ENCODE measurements around the gene TFR2.
"Not testable (repeated sequence)": the region's sequence is repeated elsewhere in the genome, so short reads cannot be mapped to it uniquely, and the experiment has no call there.

Gene TFR2

DNA sequence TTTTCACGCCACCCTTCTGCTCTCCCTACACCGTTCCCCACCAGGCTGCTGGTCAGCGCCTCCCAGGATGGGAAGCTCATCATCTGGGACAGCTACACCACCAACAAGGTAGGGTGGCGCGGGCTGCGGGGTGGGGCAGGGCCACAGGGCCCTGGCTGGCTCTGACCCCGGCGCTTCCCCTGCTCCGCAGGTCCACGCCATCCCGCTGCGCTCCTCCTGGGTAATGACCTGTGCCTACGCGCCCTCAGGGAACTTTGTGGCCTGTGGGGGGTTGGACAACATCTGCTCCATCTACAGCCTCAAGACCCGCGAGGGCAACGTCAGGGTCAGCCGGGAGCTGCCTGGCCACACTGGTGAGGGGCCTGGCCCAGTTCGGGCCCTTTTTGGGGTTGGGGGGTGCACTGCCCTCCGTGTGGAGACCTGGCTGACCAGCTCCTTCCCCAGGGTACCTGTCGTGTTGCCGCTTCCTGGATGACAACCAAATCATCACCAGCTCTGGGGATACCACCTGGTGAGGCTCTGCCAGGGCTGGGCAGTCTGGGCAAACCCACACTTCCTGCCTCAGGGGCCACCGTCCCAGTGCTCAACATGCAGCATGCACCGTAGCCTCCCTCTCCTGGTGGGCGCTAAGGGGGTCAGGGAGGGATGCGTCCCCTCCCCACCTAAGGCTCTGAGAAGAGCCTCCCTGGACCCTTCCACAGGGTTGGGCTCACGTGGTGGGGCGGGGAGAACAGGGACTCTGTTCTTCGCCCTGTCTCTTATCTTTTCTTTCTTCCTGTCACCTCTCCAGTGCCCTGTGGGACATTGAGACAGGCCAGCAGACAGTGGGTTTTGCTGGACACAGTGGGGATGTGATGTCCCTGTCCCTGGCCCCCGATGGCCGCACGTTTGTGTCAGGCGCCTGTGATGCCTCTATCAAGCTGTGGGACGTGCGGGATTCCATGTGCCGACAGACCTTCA, 36.2 kb upstream of the TFR2 start:
- DNase-seq: no peak

DNA sequence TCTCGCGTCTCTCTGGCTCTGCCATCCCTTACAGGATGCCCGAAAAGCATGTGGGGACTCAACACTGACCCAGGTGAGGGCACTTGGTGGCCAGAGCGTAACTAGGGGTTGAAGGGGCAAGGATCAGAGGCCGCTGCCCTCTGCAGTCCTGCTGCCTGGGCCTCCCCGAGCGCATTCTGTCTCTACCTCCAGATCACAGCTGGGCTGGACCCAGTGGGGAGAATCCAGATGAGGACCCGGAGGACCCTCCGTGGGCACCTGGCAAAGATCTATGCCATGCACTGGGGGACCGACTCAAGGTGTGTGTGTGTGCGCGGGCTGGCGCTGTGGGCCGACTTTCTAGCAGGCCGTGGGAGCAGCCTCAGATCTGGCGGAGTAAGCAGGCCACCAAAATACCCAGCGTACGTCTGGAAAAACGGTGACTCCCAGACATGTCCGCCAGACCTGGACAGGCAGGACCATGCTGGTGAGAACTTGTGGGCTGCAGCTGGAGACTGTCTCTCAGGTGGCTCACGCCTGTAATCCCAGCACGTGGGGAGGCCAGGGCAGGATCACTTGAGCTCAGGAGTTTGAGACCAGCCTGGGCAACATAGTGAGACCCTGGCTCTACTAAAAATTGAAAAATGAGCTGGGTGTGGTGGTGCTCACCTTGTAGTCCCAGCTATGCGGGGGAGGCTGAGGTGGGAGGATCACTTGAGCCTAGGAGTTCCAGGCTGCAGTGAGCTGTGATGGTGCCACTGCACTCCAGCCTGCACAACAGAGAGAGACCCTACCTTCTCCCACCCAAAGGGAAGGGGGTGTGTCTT, 35.4 kb upstream of the TFR2 start:
- no peak for DNase-seq

DNA sequence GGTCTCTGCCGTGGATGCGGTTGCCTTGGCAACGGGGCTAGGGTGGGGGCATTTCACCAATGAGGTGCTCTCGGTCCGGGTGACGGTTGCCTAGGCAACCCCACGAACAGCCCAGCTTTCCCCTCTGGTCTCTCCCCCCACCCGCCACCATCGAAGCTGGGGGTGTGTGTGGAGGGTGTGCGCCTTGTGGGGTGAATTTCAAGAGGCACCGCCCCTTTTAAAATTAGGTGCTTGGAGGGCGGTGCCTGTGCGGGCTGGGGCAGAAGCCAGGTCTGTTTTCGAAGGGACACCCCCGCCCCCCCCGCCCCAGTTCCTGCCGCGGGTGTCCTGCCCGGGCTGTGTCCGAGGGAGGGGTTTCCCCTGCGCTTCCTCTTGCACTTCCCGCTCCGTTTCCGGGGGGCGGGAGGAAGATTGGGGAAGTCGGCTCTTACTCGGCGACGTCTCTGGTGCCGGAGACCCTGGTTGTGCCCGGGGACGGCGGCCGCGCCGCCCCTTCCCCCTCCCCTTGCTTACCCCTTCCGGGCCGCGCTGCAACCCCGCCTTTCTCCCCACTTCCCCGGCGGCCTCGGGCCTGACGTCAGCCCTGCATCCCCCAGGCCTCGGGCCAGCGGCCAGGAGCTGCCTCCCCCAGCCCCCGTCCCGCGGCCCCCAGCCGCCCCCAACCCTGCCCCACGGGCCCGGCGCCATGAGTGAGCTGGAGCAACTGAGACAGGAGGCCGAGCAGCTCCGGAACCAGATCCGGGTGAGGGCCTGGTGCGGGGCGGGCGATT, 34.4 kb upstream of the TFR2 start:
- peak; percentile 66 to 80 for DNase-seq

DNA sequence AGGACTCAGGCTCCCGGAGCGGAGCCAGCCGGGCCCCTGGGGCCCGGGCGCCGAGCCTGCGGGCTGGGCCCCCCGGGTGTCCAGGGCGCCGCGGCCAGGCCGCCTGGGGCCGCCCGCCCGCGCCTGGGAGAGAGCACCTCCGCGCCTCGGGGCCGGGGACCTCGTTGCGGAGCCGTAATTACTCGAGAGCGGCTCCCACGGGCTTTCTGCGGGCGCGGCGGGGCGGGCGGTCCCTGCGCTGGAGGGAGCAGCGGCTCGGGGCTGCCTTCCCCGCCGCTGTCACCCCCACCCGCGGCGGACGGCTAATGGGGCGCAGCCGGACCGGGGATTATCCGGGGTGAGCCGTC, 33.7 kb upstream of the TFR2 start:
- DNase-seq: no peak

DNA sequence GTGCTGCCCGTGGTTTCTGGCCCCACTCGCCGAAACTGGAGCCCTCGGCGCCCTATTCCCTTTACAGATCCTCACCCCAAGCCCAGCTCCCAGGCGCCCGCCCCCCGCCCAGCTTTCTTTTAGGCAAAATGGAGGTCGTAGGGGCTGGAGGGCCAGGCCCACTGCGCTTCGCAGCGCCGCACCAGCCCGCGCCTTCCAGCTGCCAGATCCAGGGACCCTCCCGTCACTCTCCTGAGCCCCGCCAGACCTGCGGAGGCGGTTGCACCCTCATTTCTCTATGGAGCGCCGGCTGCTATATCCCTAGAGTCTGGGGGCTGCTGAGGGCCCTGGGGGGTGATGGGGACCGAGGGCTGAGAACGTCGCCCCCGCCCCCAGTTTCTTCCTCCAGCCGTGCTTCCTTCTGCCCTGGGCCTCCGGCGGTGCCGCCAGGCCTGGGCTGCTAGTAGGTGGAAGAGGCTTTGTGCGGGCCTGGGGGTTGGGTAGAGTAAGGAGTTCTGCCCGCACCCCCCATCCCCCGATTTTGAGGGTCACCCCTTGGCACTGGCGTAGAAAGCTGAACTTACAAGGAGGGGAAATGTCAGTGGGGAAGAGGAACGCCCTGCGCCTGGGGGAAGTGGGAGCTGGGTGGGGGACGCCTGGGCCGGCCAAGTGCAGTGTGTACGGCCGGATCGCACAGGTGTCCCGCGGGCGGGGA, 33.2 kb upstream of the TFR2 start:
- peak in 1 of 2 experiments; percentile 11 for DNase-seq

DNA sequence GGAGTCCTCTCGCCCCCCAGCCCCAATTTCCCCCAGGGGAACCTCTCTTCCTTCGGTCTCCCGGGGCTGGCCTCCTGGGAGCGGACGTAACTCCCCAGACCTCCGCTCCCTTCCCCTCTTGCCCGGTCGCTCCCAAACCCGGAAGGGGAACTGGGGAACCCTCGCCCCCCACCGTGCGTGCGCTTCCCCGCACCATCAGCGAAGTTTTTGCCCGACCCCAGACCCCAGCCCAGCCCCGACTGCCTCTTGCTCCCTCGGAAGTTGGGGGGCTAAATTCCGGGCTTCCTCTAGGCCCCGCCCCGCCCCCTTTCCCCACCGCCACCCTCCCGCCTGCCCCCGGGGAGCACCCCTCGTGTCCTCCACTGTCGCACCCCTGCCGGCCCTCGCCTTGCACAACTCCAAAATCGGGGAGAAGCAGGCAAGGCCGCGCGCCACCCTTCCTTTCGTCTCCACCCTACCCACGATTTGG, 32.6 kb upstream of the TFR2 start:
- peak in 1 of 2 experiments; percentile 42 for DNase-seq

DNA sequence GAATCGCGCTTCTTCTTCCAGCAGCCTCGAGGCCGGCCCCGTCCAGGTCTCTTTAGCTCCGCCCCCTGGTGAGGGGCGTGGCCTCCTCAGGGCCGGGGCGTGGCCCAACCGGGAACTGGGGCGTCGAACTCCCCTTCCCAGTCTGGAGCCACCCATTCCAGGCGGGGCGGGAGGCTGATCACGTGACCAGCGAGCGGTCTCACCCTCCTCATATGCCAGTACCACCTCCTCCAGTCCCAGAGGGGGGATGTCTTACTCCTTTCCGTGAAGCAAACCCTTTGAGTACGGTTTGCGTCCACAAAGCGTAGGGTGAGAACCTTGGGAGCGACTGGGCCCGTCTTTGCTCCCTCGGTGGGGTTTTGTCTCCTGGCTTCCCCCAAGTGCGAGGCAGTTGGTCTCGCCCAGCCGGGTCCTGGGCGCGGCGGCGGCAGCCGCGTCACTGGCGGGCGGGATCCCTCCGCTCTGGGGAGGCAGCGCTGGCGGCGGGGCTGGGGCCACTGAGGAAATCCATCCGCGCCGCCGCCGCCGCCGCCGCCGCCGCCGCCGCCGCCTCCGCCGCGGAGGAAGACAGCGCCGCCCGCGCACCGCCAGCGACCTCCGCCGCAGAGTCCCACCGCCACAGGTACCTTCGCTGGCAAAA, 32.1 kb upstream of the TFR2 start, which contains the start of gene GNB2:
TSS of gene GNB2 (plus strand) at position 439 of the 640 bp plus-strand sequence. CDS start 2,526 bp downstream, outside the sequence.
- DNase-seq: peak; percentile 94

DNA sequence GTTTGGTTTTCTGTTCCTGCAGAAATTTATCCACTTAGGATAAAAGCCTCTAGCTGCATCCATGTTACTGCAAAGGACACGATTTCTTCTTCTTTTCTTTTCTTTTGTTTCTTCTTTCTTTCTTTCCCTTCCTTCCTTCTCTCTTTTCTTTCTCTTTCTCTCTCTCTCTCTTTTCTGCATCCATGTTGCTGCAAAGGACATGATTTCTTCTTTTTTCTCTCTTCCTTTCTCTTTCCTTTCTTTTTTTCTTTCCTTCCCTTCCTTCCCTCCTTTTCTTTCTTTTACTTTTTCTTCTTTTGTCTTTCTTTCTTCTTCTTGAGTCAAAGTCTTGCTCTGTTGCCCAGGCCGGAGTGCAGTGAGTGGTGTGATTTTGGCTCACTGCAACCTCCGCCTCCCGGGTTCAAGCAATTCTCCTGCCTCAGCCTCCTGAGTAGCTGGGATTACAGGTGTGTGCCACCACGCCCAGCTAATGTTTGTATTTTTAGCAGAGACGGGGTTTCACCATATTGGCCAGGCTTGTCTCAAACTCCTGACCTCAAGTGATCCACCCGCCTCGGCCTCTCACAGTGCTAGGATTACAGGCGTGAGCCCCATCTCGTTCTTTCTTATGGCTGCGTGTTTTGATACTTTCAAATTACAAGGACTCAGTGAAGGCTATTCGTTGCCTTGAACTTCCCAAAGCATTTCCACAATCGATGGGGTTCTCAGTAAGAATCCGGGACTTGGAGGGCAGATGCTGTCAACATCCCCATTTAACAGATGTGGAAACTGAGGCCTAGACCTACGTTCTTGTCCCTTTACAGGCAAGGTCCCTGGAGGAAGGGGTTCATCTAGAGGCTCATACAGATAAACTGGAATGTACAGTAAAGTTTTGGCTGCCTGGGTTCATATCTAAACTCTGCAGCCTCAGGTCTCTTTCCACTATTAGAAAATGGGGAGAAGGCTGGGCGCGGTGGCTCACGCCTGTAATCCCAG, 30.3 kb upstream of the TFR2 start:
- DNase-seq: no peak

DNA sequence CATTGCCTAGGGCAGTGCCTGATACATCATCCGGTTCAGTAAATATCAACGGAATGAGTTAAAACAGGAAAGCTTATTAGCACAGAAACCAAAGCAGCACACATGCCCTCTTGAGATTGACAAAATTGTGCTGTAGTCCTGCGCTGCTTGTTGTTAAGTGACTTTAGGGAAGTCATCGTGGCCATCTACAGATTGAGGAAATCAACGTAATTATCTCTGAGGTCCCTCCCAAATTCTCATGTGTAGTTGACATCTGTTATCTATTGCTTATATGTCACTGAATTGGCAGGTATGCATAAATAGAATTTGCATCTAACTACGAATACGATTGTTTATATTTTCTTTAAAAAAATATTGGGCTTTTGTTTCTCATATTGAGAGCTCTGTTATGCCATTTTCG, 28.7 kb upstream of the TFR2 start:
- no peak for DNase-seq

DNA sequence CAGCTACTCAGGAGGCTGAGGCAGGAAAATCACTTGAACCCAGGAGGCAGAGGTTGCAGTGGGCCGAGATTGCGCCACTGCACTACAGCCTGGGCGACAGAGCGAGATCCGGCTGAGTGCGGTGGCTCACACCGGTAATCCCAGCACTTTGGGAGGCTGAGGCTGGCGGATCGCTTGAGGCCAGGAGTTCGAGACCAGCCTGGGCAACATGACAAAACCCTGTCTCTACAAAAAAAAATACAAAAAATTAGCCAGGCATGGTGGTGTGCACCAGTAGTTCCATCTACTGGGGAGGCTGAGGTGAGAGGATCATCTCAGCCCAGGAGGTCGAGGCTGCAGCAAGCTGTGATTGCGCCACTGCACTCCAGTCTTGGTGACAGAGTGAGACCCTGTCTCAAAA, 27.8 kb upstream of the TFR2 start:
- not testable (repeated sequence) for DNase-seq

DNA sequence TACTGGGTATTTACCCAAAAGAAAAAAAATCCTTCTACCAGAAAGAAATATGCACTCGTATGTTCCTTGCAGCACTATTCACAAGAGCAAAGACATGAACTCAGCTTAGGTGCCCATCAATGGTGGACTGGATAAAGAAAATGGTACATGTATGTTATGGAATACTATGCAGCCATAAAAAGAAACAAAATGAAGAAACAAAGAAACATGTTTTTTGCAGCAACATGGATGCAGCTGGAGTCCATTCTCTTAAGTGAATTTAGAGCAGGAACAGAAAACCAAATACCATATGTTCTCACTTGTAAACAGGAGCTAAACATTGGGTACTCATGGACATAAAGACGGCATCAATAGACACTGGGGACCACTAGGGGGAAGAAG, 26.7 kb upstream of the TFR2 start:
- DNase-seq: no peak

DNA sequence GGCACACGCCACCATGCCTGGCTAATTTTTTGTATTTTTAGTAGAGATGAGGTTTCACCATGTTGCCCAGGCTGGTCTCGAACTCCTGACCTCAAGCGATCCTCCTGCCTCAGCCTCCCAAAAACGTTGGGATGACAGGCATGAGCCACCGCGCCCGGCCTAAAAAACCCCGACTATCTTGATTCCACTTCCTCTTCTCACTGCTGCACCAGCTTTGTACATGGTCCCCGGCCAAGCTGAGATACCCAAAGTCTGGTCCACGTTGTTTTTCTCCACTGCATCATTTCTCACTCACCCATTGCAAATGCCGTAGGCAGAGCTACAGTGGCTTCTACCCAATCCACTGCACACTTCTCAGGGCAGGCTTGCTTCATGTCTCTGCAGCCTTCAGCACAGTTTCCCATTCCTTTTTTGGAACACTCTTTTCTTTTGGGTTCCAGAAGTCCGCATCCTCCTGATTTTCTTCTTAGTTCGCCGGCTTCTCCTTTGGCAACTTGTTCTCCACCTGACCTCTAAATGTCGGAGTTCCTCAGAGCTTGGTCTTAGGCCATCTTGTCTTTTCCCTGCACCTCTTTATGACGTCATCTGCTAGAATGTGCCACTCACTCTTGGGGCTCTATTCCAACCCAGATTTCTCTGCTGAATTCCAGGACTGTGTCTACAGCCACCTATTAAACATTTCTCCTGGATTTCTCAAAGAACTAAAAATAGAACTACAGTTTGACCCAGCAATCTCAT, 26.1 kb upstream of the TFR2 start:
- no peak for DNase-seq

DNA sequence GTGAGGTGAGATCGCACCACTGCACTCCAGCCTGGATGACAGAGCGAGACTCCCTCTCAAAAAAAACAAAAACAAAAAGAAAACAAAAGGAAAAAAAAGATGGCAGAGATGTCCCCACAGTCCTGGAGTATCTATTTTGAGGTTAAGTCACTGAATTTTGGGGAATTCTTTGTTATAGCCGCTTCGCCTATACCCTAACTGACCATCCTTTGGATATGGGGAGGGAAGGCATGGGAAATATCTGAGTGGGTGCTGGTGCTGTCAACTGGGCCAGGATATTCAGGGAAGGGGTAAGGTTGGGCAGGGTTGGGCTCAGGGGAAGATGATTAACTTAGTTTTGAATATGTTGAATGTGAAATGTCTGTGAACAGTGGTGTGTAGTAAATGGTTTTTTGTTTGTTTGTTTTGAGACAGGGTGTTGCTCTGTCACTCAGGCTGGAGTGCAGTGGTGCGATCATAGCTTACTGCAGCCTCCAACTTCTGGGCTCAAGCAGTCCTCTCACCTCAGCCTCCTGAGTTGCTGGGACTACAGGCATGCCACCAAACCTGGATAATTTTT, 23.9 kb upstream of the TFR2 start:
- DNase-seq: no peak

DNA sequence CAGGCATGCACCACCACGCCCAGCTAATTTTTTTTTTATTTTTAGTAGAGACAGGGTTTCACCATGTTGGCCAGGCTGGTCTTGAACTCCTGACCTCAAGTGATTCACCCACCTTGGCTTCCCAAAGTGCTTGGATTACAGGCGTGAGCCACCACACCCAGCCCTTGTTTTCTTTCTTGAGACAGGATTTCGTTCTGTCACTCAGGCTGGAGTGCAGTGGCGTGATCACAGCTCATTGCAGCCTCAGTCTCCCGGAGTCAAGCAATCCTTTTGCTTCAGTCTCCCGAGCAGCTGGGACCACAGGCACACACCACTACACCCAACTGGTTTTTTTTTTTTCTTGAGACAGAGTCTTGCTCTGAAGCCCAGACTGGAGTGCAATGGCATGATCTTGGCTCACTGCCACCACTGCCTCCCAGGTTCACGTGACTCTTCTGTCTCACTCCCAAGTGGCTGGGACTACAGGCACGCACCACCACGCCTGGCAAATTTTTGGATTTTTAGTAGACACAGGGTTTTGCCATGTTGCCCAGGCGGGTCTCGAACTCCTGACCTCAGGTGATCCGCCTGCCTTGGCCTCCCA, 20.9 kb upstream of the TFR2 start:
- DNase-seq: not testable (repeated sequence)

DNA sequence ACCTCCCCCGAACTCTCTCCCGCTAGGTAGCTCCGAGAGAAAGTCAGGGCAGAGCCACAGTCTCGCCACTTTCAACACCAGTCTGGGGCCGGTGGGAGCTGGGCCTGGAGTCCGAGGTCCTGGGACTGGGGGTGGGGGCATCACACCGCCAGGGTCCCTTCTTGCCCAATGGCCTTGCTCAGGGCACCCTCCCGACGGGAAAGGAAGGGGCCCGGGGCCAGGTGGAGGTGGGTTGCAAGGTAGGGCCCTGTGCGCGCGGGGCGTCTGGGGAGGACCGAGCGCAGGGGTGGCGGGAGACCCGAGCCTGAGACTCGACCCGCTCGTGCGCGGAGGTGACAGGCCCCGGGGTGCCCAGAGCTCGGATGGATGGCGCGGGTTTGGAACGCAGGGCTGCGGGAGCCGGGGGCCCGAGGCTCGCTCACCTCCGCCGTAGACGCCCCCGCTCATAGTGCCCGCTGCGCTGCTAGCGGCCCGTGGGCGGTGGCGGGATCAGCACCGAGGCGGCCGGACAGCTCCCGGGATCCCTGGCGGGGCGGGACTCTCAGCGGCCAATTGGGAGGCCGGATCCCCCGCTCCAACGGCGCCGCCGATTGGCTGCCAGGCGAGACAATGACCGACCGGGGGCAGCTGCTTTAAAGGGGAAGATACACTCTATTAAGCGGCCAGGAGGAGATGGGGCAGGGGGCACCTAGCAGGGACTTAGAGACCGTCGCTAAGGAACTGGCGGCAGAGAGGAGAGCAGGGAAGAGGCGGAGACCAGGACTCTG, 14.7 kb upstream of the TFR2 start, which contains the start of gene ACTL6B:
TSS of gene ACTL6B (minus strand) at position 541 of the 767 bp plus-strand sequence. CDS start at position 447, 94 bp downstream.
- no peak for DNase-seq

DNA sequence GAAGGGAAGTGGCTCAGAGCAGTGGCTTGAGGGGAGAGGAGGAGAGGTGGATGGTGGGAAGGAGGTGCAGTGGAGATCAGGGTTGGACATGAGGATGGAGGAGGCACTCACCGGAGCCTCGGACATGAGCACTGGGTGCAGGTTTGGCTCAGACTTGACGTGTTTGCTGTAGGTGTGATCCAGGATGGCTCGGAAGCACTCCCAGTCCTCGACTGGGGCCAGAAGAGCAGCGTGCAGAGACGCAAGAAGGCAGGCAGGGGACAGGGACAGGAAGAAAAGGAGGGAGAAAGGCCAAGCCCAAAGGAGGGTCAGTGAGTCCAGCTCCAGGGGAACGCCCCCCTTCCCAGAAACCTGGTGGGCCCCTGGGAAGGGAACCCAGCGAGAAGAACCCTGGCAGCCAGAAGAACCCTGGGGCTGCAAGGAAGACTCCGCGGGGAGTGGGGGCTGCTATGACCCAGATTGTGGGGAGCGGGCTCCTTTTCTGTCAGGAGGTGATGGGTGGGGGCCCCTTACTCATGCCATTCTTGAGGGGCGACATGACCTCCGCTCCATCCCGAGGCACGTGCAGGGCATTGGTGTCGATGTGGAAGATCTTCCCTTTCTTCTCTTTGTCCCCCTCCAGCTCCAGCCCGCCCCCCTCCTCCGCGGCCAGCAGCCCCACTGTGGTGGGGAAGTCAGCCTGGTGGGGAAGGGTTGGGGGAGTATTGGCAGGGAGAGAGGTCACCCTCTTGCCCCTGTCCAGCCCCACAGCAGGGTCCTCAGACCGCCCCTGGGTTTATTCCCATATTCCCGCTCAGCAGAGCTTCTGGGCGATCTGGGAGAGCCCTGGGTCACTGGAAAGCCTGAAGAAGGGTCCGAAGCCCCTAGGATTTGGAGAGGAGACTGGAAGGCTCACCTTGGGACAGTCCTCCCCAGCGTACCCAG, 13.8 kb upstream of the TFR2 start:
- DNase-seq: no peak

Data from Kasumi-1 (cell line).